ENCODE results near the gene ECHS1.

- TF ChIP-seq POLR2AphosphoS5 (IDR thresholded peaks at IDR 0.05), result no peak
- no peak for TF ChIP-seq POLR2A (IDR thresholded peaks at IDR 0.05)
Measured at GRCh38 chr10:133327651-133328357, 45.4 kb downstream of the ECHS1 start.

Measured in suprapubic skin (tissue), 4 donors.